RCC 7860 (cell line): ENCODE measurements around the gene ZHX3.

Experiments used
- DNase-seq: peaks from one replicate; pipeline ENCODE4 v3.0.0-alpha.2; 2015; ENCODE audit warnings: low spot score
- FAIRE-seq: peaks from 2 replicates; lab custom pipeline; 2012; peaks lifted over from hg19 to GRCh38; lab: Jason Lieb, UNC

ZHX3 gene

GRCh38 chr20:41176711-41177552 is 140.6 kb downstream of the ZHX3 start:
- DNase-seq (no peak), FAIRE-seq (no peak)

GRCh38 chr20:41175727-41176330 is 141.7 kb downstream of the ZHX3 start:
- DNase-seq, result no peak
- FAIRE-seq, result no peak

GRCh38 chr20:41175201-41175651 is 142.3 kb downstream of the ZHX3 start:
- no peak for DNase-seq
- FAIRE-seq, result no peak

- no peak for DNase-seq
- no peak for FAIRE-seq
Observed at GRCh38 chr20:41174782-41175181, 142.7 kb downstream of the ZHX3 start.

- FAIRE-seq (no peak), DNase-seq (no peak)
Observed at GRCh38 chr20:41174373-41174772, 143.2 kb downstream of the ZHX3 start.

GRCh38 chr20:41173791-41174341 is 143.7 kb downstream of the ZHX3 start:
- DNase-seq, result no peak
- FAIRE-seq, result no peak

- DNase-seq (peak; percentile 33), FAIRE-seq (no peak)
Observed at GRCh38 chr20:41173161-41173721, 144.3 kb downstream of the ZHX3 start.

GRCh38 chr20:41172296-41173140 is 145.0 kb downstream of the ZHX3 start:
- DNase-seq, result no peak
- FAIRE-seq, result no peak

- FAIRE-seq (no peak), DNase-seq (no peak)
Observed at GRCh38 chr20:41171736-41172295, 145.7 kb downstream of the ZHX3 start.

- DNase-seq (no peak), FAIRE-seq (no peak)
Observed at GRCh38 chr20:41170386-41171105, 147.0 kb downstream of the ZHX3 start.

- DNase-seq, result peak; percentile 70
- FAIRE-seq, result peak; percentile 35
Observed at GRCh38 chr20:41169791-41170351, 147.7 kb downstream of the ZHX3 start.

GRCh38 chr20:41169162-41169690 is 148.3 kb downstream of the ZHX3 start:
- DNase-seq (no peak), FAIRE-seq (no peak)

- no peak for FAIRE-seq
- no peak for DNase-seq
Observed at GRCh38 chr20:41168281-41169161, 149.0 kb downstream of the ZHX3 start.

GRCh38 chr20:41167481-41168253 is 149.9 kb downstream of the ZHX3 start:
- FAIRE-seq, result no peak

GRCh38 chr20:41167118-41167470 is 150.4 kb downstream of the ZHX3 start:
- DNase-seq (no peak), FAIRE-seq (no peak)

More at GRCh38 chr20:41167481-41168253, 149.9 kb downstream of the ZHX3 start:
- DNase-seq, result no peak

GRCh38 chr20:41166201-41167117 is 151.1 kb downstream of the ZHX3 start:
- FAIRE-seq (no peak), DNase-seq (no peak)
